Measurements from ENCODE around the gene DNAJC5.
"Not testable (repeated sequence)": the region's sequence is repeated elsewhere in the genome, so short reads cannot be mapped to it uniquely, and the experiment has no call there.

DNAJC5 gene

DNA sequence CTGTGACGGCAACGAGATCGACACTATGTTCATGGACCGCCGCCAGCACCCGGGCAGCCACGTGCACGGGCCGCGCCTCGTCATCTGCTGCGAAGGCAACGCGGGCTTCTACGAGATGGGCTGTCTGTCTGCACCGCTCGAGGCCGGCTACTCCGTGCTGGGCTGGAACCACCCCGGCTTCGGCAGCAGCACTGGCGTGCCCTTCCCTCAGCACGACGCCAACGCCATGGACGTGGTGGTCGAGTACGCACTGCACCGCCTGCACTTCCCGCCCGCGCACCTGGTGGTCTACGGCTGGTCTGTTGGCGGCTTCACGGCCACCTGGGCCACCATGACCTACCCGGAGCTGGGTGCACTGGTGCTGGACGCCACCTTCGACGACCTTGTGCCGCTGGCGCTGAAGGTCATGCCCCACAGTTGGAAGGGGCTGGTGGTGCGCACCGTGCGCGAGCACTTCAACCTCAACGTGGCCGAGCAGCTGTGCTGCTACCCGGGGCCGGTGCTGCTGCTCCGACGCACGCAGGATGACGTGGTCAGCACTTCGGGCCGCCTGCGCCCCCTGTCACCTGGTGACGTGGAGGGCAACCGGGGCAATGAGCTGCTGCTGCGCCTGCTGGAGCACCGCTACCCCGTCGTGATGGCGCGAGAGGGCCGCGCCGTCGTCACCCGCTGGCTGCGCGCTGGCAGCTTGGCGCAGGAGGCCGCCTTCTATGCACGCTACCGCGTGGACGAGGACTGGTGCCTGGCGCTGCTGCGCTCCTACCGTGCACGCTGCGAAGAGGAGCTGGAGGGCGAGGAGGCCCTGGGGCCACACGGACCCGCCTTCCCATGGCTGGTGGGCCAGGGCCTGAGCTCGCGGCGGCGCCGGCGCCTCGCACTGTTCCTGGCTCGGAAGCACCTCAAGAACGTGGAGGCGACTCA, 32.7 kb upstream of the DNAJC5 start:
- DNase-seq: no peak

DNA sequence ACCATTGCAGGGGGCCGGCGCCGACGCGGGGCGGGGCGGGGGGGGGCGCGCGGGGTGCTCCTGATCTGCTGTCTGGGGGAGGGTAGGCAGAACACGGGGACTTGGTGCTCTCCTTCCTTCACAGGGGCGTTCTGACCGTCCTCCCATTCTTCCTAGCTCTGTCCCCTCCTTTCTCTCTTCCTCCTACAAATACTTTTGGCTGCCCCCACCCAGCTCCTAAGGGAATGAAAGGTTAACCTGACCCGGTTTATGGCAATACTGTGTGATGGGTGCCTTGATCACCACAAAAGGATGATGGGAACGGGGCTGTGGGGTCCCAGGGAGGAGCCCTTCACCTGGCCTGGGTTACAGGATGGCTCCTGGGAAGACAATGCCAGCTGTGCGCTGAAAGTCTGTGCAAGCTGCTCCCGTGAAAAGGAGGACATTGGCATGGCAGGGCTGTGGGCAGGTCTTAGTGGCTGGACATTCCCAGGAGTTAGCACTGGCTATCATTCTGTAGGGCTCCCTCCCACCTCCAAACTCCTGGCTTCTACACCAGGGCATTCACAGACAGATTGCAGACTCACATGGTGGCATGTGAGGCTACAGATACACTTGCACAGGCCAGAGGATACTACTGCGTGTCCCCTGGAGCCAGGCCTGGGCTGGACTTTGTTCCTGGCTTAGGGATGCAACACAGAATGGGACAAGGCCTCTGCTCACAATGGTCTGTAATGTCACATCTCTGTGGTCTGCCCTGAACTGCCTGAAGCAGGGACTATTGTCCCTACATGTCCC, 31.7 kb upstream of the DNAJC5 start:
- no peak for DNase-seq

DNA sequence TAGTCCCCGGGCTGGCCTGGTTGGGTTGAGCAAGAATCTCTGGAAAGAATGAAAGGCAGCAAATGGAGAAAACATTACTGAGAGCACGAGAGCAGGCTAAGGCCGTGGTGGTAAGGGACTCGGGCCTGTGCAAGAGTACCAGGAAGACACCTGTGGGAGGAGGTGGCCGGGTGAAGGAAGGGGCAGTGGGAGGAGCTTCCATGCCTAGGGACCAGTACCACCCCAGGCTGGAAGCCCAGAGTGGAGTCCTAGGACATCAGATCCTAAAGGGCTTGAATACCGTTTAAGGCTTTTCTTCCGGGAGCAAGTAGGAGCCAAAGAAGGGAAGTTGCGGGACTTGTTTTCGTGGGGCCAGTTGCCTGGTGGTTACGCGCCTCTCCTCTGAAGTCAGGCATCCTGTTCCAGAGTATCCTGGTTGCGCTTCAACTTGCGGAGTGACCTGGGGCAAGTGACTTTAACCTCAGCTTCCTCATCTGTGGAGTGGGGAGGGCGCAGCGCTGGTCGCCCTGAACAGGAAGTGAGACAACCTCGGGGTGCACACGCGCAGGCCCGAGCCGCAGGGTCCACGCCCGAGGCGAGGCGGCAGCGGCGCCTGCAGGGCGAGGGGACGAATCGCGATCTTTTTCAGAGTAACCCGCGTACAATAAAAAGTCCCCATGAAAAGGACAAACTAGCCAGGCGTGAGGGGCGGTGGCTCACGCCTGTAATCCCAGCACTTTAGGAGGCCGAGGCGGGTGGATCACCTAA, 31.0 kb upstream of the DNAJC5 start:
- DNase-seq: peak; percentile 83

DNA sequence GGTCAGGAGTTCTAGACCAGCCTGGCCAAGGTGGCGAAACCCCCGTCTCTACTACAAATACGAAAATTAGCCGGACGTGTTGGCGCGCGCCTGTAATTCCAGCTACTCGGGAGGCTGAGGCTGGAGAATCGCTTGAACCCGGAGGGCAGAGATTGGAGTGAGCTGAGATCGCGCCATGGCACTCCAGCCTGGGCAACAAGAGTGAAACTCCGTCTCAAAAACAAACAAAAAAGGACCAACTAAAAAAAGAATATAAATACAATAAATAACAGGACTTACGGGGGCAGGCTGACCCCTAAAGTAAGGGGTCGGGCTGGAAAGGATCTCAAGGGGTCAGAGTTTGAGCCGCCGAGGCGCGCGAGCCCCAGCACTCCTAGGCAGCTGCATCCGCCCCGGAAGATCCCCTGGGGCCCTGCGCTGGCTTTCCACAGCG, 30.4 kb upstream of the DNAJC5 start:
- DNase-seq: no peak

- peak; percentile 99 for DNase-seq
Measured at GRCh38 chr20:63864978-63865640, 29.8 kb upstream of the DNAJC5 start, which contains the start of gene TPD52L2. TSS of gene TPD52L2 (plus strand) at chr20:63865270. CDS start at chr20:63865366, 96 bp downstream.

DNA sequence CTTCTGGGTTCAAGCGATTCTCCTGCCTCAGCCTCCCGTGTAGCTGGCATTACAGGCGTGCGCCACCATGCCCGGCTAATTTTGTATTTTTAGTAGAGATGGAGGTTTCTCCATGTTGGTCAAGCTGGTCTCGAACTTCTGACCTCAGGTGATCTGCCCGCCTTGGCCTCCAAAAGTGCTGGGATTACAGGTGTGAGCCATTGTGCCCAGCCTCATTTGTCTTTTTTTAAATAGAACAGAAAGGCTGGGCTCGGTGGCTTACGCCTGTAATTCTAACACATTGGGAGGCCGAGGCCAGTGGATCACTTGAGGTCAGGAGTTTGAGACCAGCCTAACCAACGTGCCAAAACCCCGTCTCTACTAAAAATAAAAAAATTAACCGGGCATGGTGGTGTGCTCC, 27.9 kb upstream of the DNAJC5 start:
- DNase-seq: not testable (repeated sequence)

DNA sequence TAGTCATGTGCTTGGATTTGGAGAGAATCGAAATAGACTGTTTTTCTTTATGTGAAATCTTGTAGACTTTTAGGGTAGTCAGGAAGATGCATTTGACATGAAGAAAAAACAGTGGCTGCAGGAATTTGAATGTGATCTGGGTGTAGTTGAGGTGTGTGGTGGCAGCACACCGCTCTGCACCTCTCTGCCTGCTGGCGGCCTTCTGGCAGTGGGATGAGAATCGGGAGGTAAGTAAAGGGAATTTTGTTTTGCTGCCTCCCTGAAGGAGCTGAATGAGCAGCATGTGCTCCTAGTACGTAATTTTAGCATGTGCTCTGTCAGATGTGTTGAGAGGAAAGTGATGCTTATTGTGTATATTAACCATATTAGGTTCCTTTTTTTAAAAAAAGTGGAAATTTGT, 26.7 kb upstream of the DNAJC5 start:
- no peak for DNase-seq

- no peak for DNase-seq
Measured at GRCh38 chr20:63873477-63873971, 21.4 kb upstream of the DNAJC5 start.

- not testable (repeated sequence) for DNase-seq
Measured at GRCh38 chr20:63874241-63874640, 20.7 kb upstream of the DNAJC5 start.

- DNase-seq: no peak
Measured at GRCh38 chr20:63876489-63877036, 18.4 kb upstream of the DNAJC5 start.

GRCh38 chr20:63877755-63878470, 17.0 kb upstream of the DNAJC5 start:
- DNase-seq: no peak

- no peak for DNase-seq
Measured at GRCh38 chr20:63878899-63879663, 15.8 kb upstream of the DNAJC5 start.

DNA sequence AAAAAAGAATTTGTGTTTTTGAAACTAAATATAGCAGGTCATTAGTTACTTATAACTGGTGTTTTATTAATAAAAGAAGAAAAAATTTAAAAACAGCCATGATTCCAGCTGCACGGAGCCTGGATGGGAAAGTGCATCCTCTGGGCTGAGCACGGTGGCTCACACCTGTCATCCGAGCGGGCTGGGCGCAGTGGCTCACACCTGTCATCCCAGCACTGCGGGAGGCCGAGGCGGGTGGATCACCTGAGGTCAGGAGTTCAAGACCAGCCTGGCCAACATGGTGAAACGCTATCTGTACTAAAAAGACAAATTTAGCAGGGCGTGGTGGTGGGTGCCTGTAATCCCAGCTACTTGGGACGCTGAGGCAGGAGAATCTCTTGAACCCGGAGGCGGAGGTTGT, 14.0 kb upstream of the DNAJC5 start:
- not testable (repeated sequence) for DNase-seq

- DNase-seq: no peak
Measured at GRCh38 chr20:63881451-63882226, 13.3 kb upstream of the DNAJC5 start.

DNA sequence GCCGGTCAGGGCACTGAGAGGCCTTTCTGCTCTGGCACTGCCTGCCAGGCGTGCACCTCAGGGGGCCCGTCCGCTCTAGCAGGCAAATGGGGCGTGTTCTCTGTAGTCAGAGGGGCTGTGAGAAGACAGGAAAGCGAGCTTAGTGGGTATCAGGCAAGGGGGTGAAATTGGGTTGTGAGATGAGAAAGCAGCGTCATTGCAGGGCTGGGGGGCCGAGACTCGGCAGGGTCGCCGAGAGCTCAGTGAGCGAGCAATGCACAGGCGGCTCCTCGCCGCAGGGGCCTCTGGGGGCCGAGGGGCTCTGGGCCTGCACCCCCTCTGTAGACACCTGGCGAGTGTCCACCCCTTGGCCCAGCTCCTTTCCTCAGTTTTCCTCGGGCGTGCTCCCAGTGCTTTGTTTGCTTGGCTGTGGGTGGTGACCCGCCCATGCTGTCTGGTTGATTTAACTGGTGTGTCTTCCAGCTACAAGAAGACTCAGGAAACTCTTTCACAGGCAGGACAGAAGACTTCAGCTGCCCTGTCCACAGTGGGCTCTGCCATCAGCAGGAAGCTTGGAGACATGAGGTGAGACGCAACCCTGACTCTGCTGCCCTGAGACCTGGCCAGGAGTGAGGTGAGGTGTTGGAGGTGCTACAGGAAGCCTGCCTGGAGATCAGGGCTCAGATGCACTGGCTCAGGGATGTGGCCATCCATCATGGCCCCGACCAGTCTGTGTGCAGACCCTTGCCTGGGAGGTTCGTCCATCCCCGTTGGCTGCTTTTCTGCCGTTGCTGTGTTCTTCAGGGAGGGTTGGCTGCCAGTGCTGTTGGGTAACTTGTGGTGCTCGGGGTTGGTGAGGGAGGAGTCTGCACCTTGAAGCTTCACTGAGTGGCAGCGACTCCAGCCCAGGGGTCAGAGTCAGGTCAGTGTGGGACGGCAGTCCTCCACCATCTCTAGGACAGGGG, 12.4 kb upstream of the DNAJC5 start:
- DNase-seq: no peak

GRCh38 chr20:63883201-63883593, 11.7 kb upstream of the DNAJC5 start:
- DNase-seq: no peak

GRCh38 chr20:63884506-63885263, 10.2 kb upstream of the DNAJC5 start:
- DNase-seq: no peak
